Subcutaneous adipose tissue (tissue), 4 donors: ENCODE results near the gene NOS1AP. TPM values are rescaled to one million over a fixed set of nuclear protein-coding genes. Genes with fewer than 3 reads are reported as not detected.

ENCODE experiments used
- CTCF ChIP-seq: fragments of 450-650 bp; IDR thresholded peaks from one replicate; pipeline ENCODE4 v1.5.1; 2016; ENCODE audit warnings: low read depth, mild to moderate bottlenecking, control low read depth, antibody characterized with exemption, moderate library complexity
- total RNA-seq, 4 donors: library from RNA; depleted of rRNA; stranded (reverse); fragments of >200 nt; gene quantifications; one replicate each; pipeline ENCODE4 v1.1.0, GENCODE V29; 2016

NOS1AP gene
- total RNA-seq, 4 donors from 2014 or later = 0.51 to 5.1 (median 0.96) TPM

GRCh38 chr1:162182090-162182489, 112.6 kb downstream of the NOS1AP start:
- TF ChIP-seq CTCF = no peak

GRCh38 chr1:162185314-162186025, 116.0 kb downstream of the NOS1AP start:
- no peak for TF ChIP-seq CTCF

GRCh38 chr1:162186026-162186374, 116.5 kb downstream of the NOS1AP start:
- TF ChIP-seq CTCF = no peak

GRCh38 chr1:162186406-162186805, 116.9 kb downstream of the NOS1AP start:
- no peak for TF ChIP-seq CTCF

- TF ChIP-seq CTCF = no peak
Measured at GRCh38 chr1:162187687-162188276, 118.3 kb downstream of the NOS1AP start.

GRCh38 chr1:162189345-162189744, 119.9 kb downstream of the NOS1AP start:
- TF ChIP-seq CTCF = no peak

GRCh38 chr1:162191396-162192305, 122.2 kb downstream of the NOS1AP start:
- no peak for TF ChIP-seq CTCF
